Liver (tissue), 9 donors: ENCODE results near the gene NRF1. TPM values are rescaled to one million over a fixed set of nuclear protein-coding genes. Genes with fewer than 3 reads are reported as not detected.

Source experiments
- DNase-seq: peaks from one replicate; pipeline ENCODE4 v3.0.0-alpha.2; 2017; ENCODE audit warnings: low spot score
- H3K27ac ChIP-seq, 2 donors: one replicate each; pipeline ENCODE4 v1.7.0; 2013; ENCODE audit warnings: inconsistent platforms in 2 of 2, low read length in 2 of 2, control low read depth in 1 of 2, low read depth in 1 of 2, mild to moderate bottlenecking in 1 of 2
- H3K27me3 ChIP-seq, 4 donors: one replicate each; pipeline versions ENCODE4 v1.6.1 to v1.7.0; 2013; ENCODE audit warnings: low read length in 3 of 4, inconsistent platforms in 1 of 4, mild to moderate bottlenecking in 1 of 4, moderate library complexity in 1 of 4; ENCODE audit not compliant: control insufficient read depth in 4 of 4, insufficient read depth in 4 of 4
- H3K36me3 ChIP-seq, 4 donors: one replicate each; pipeline versions ENCODE4 v1.6.1 to v1.7.0; 2013; ENCODE audit warnings: low read length in 3 of 4, mild to moderate bottlenecking in 3 of 4, low read depth in 1 of 4, moderate library complexity in 1 of 4; ENCODE audit not compliant: control insufficient read depth in 4 of 4, insufficient read depth in 3 of 4
- H3K4me1 ChIP-seq, 4 donors: one replicate each; pipeline versions ENCODE4 v1.6.1 to v1.7.0; 2013; ENCODE audit warnings: low read length in 3 of 4, mild to moderate bottlenecking in 3 of 4, moderate library complexity in 1 of 4; ENCODE audit not compliant: control insufficient read depth in 4 of 4, insufficient read depth in 4 of 4
- H3K4me3 ChIP-seq, 3 donors: one replicate each; pipeline versions ENCODE4 v1.6.1 to v1.7.0; 2013; ENCODE audit warnings: low read length in 3 of 3, control low read depth in 1 of 3, low read depth in 1 of 3, mild to moderate bottlenecking in 1 of 3
- H3K9ac ChIP-seq, 2 donors: one replicate each; pipeline ENCODE4 v1.7.0; 2013; ENCODE audit warnings: low read length in 2 of 2, mild to moderate bottlenecking in 2 of 2, moderate library complexity in 2 of 2, control low read depth in 1 of 2, low read depth in 1 of 2
- H3K9me3 ChIP-seq, 4 donors: one replicate each; pipeline versions ENCODE4 v1.6.1 to v1.7.0; 2013; ENCODE audit warnings: low read length in 3 of 4; ENCODE audit not compliant: control insufficient read depth in 4 of 4
- EGR1 ChIP-seq, 2 donors: IDR thresholded peaks; 2 replicates each; pipeline ENCODE4 v1.6.1; 2016 to 2018; ENCODE audit warnings: antibody characterized with exemption in 2 of 2, low read depth in 2 of 2
- FOXA1 ChIP-seq: IDR thresholded peaks from 2 replicates; pipeline ENCODE4 v1.6.1; 2016; ENCODE audit warnings: antibody characterized with exemption
- FOXA2 ChIP-seq: IDR thresholded peaks from 2 replicates; pipeline ENCODE4 v1.6.1; 2016; ENCODE audit warnings: antibody characterized with exemption
- GABPA ChIP-seq, 2 donors: IDR thresholded peaks in 1 of 2; conservative IDR thresholded peaks in 1 of 2; 2 replicates each; pipeline ENCODE4 v1.6.1; 2016; ENCODE audit warnings: antibody characterized with exemption in 2 of 2, mild to moderate bottlenecking in 1 of 2, moderate library complexity in 1 of 2
- HNF4A ChIP-seq, 2 donors: conservative IDR thresholded peaks; 2 replicates each; pipeline ENCODE4 v1.6.1; 2016; ENCODE audit warnings: antibody characterized with exemption in 2 of 2, mild to moderate bottlenecking in 2 of 2
- HNF4G ChIP-seq: IDR thresholded peaks from 2 replicates; pipeline ENCODE4 v1.6.1; 2016; ENCODE audit warnings: antibody characterized with exemption
- JUND ChIP-seq, 2 donors: IDR thresholded peaks; 2 replicates each; pipeline ENCODE4 v1.6.1; 2016; ENCODE audit warnings: antibody characterized with exemption in 2 of 2
- NR2F2 ChIP-seq: IDR thresholded peaks from 2 replicates; pipeline ENCODE4 v1.6.1; 2016; ENCODE audit warnings: antibody characterized with exemption
- RAD21 ChIP-seq, 2 donors: IDR thresholded peaks; 2 replicates each; pipeline ENCODE4 v1.6.1; 2016; ENCODE audit warnings: antibody characterized with exemption in 2 of 2, mild to moderate bottlenecking in 2 of 2
- RXRA ChIP-seq, 2 donors: IDR thresholded peaks; 2 replicates each; pipeline ENCODE4 v1.6.1; 2017 to 2018; ENCODE audit warnings: antibody characterized with exemption in 2 of 2, mild to moderate bottlenecking in 1 of 2
- SP1 ChIP-seq: IDR thresholded peaks from 2 replicates; pipeline ENCODE4 v1.6.1; 2018; ENCODE audit warnings: antibody characterized with exemption, mild to moderate bottlenecking
- TAF1 ChIP-seq: conservative IDR thresholded peaks from 2 replicates; pipeline ENCODE4 v1.6.1; 2016; ENCODE audit warnings: antibody characterized with exemption, mild to moderate bottlenecking
- YY1 ChIP-seq: IDR thresholded peaks from 2 replicates; pipeline ENCODE4 v1.6.1; 2016; ENCODE audit warnings: antibody characterized with exemption, mild to moderate bottlenecking
- WGBS: extraction: QIAGEN DNeasy Blood & Tissue Kit; methylation state at CpG from one replicate; pipeline ENCODE4 v1.1.7; 2013; 5-methylcytosine and 5-hydroxymethylcytosine counted together
- polyA plus RNA-seq, 2 donors: library from polyadenylated mRNA; stranded (reverse) in 1 of 2; unstranded in 1 of 2; fragments of 200-250 nt in 1 of 2; fragments of >200 nt in 1 of 2; fragmentation: Nextera tagmentation in 1 of 2; extraction: Ambion mirVana in 1 of 2; gene quantifications; one replicate each; pipeline versions ENCODE4 v1.2.1 to v1.2.3, GENCODE V29; 2013 to 2015
- total RNA-seq, 2 donors: library from RNA; depleted of rRNA; stranded (reverse); fragments of >200 nt; gene quantifications; one replicate each; pipeline ENCODE4 v1.2.3, GENCODE V29; 2014
- TF ChIP-seq, protein P1 (sequence below): fragments of 150-350 bp; IDR thresholded peaks from 2 replicates; pipeline ENCODE4 v1.5.1; 2017; ENCODE audit warnings: improper control_type of control experiment, low read depth, low read length; ENCODE audit not compliant: missing input control
- TF ChIP-seq, protein P2 (sequence below): IDR thresholded peaks from 2 replicates; pipeline ENCODE4 v1.6.1; 2016; ENCODE audit warnings: antibody characterized with exemption, mild to moderate bottlenecking
- TF ChIP-seq, protein P3 (sequence below): IDR thresholded peaks from 2 replicates; pipeline ENCODE4 v1.6.1; 2016; ENCODE audit warnings: antibody characterized with exemption
- TF ChIP-seq, protein P4 (sequence below): IDR thresholded peaks from 2 replicates; pipeline ENCODE4 v1.6.1; 2016; ENCODE audit warnings: antibody characterized with exemption
- TF ChIP-seq, protein P5 (sequence below): IDR thresholded peaks from 2 replicates; pipeline ENCODE4 v1.6.1; 2016; ENCODE audit warnings: antibody characterized with exemption
- donor health status: healthy.
- donor health status: healthy.
- donor health status: healthy.
- donor health status: healthy.
- donor health status: healthy.

NRF1 gene
- total and polyA plus RNA-seq, 4 donors: 1.3 to 14.8 (median 5.3) TPM

DNA sequence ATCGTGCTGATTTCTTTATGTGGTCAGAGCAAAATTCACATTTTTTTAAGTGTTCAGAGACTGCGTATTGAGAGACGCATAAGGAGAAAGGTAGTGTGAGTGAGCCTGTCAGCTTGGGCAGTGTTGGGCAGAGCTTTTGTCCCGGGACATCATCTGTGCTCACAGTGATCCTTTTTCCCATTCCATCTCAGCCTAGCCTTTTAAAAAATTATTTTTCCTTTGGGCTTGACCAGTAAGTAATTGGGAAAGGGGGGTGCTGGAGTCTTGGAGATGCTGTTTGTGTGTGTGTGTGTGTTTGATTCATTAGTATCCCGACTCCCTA, 1.5 kb downstream of the NRF1 start:
- H3K4me3 ChIP-seq: peak overlapping the region; percentile 76 to 96 (median 90)
- H3K4me1 ChIP-seq: peaks cover 0 to 22% (median 9%) of the 10 kb centered on the region in 4 donors
- H3K27ac ChIP-seq: peak overlapping the region; percentile 94 to 97
- 27% methylated on average over 5 of the region's 5 CpGs for WGBS
- peak overlapping the region; percentile 40 to 52 for H3K9ac ChIP-seq
- TF ChIP-seq, protein P1, sequence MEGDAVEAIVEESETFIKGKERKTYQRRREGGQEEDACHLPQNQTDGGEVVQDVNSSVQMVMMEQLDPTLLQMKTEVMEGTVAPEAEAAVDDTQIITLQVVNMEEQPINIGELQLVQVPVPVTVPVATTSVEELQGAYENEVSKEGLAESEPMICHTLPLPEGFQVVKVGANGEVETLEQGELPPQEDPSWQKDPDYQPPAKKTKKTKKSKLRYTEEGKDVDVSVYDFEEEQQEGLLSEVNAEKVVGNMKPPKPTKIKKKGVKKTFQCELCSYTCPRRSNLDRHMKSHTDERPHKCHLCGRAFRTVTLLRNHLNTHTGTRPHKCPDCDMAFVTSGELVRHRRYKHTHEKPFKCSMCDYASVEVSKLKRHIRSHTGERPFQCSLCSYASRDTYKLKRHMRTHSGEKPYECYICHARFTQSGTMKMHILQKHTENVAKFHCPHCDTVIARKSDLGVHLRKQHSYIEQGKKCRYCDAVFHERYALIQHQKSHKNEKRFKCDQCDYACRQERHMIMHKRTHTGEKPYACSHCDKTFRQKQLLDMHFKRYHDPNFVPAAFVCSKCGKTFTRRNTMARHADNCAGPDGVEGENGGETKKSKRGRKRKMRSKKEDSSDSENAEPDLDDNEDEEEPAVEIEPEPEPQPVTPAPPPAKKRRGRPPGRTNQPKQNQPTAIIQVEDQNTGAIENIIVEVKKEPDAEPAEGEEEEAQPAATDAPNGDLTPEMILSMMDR: no peak
- TF ChIP-seq, protein P2, sequence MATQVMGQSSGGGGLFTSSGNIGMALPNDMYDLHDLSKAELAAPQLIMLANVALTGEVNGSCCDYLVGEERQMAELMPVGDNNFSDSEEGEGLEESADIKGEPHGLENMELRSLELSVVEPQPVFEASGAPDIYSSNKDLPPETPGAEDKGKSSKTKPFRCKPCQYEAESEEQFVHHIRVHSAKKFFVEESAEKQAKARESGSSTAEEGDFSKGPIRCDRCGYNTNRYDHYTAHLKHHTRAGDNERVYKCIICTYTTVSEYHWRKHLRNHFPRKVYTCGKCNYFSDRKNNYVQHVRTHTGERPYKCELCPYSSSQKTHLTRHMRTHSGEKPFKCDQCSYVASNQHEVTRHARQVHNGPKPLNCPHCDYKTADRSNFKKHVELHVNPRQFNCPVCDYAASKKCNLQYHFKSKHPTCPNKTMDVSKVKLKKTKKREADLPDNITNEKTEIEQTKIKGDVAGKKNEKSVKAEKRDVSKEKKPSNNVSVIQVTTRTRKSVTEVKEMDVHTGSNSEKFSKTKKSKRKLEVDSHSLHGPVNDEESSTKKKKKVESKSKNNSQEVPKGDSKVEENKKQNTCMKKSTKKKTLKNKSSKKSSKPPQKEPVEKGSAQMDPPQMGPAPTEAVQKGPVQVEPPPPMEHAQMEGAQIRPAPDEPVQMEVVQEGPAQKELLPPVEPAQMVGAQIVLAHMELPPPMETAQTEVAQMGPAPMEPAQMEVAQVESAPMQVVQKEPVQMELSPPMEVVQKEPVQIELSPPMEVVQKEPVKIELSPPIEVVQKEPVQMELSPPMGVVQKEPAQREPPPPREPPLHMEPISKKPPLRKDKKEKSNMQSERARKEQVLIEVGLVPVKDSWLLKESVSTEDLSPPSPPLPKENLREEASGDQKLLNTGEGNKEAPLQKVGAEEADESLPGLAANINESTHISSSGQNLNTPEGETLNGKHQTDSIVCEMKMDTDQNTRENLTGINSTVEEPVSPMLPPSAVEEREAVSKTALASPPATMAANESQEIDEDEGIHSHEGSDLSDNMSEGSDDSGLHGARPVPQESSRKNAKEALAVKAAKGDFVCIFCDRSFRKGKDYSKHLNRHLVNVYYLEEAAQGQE: no peak
- TF ChIP-seq NR2F2 (no peak), SP1 (no peak), HNF4G (no peak), FOXA2 (no peak), FOXA1 (no peak), RAD21 (IDR thresholded peaks at IDR 0.05) (no peak), GABPA (IDR thresholded peaks at IDR 0.05 in 1 of 2, conservative IDR thresholded peaks at IDR 0.05 in 1 of 2) (no peak), EGR1 (IDR thresholded peaks at IDR 0.05; ENCODE audit: low read depth in 2 of 2) (no peak), YY1 (no peak), RXRA (IDR thresholded peaks at IDR 0.05) (no peak), HNF4A (conservative IDR thresholded peaks at IDR 0.05) (no peak), TAF1 (no peak), JUND (IDR thresholded peaks at IDR 0.05) (no peak)
- TF ChIP-seq, protein P3, sequence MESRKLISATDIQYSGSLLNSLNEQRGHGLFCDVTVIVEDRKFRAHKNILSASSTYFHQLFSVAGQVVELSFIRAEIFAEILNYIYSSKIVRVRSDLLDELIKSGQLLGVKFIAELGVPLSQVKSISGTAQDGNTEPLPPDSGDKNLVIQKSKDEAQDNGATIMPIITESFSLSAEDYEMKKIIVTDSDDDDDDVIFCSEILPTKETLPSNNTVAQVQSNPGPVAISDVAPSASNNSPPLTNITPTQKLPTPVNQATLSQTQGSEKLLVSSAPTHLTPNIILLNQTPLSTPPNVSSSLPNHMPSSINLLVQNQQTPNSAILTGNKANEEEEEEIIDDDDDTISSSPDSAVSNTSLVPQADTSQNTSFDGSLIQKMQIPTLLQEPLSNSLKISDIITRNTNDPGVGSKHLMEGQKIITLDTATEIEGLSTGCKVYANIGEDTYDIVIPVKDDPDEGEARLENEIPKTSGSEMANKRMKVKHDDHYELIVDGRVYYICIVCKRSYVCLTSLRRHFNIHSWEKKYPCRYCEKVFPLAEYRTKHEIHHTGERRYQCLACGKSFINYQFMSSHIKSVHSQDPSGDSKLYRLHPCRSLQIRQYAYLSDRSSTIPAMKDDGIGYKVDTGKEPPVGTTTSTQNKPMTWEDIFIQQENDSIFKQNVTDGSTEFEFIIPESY: no peak
- TF ChIP-seq, protein P4, sequence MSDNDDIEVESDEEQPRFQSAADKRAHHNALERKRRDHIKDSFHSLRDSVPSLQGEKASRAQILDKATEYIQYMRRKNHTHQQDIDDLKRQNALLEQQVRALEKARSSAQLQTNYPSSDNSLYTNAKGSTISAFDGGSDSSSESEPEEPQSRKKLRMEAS: no peak
- TF ChIP-seq, protein P5, sequence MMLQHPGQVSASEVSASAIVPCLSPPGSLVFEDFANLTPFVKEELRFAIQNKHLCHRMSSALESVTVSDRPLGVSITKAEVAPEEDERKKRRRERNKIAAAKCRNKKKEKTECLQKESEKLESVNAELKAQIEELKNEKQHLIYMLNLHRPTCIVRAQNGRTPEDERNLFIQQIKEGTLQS: no peak
- no peaks in the 10 kb centered on the region for H3K27me3 ChIP-seq
- DNase-seq: no peak
- no peaks in the 10 kb centered on the region for H3K9me3 ChIP-seq
- peaks cover 0 to 2% (median 0%) of the 10 kb centered on the region in 4 donors for H3K36me3 ChIP-seq
